Measurements from ENCODE around the gene POPDC3. TPM values are rescaled to one million over a fixed set of nuclear protein-coding genes. Genes with fewer than 3 reads are reported as not detected.

Gene POPDC3
- total and polyA plus RNA-seq, 2 of the 13 experiments (the other 11 are each of a cell fraction or from before 2014, with no cell fraction given): 0.18 to 0.20 TPM

DNA sequence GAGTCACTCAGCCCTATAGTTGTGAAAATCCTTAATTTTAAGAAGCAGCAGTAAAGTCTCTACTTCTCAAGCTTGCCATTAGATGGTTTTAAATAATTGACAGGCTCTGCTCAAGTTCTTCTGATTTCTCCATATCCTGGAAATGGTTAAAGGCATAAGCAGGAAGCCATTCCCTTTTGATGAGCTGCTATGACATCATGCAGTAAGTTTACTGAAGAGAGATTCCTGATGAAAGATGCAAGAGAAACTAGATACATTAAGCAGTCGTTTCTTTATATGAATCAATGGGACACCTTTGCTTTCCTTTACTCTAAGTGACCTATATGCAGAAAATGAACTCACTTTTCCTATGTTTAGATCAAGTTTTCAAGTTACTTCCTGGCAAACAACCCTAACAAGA, 9.8 kb downstream of the POPDC3 start:
- H3K27ac ChIP-seq (ENCODE audit: extremely low read length, insufficient read depth, low read length): no peak overlapping the region
- POLR2A ChIA-PET: no interaction called here
- H3K27me3 ChIP-seq (ENCODE audit: control insufficient read depth in 1 of 2, insufficient read depth in 2 of 2, low read length in 2 of 2): 0 out of 5 replicates have a peak, but pooled peaks cover 0 to 1% of the 10 kb centered on the region in 2 experiments
- FAIRE-seq: no peak
- 0% methylated on average over 1 of the region's 1 CpG for WGBS (ENCODE audit: low lambda C conversion rate)
- no peak for ATAC-seq
- H4K20me1 ChIP-seq (ENCODE audit: insufficient read depth, low read length): no peaks in the 10 kb centered on the region
- DNase-seq (ENCODE audit: low spot score): no peak
- intact Hi-C loops (cut with micrococcal nuclease; ENCODE audit: unreplicated experiment): no loop called here
- H3K4me1 ChIP-seq (ENCODE audit: insufficient read depth, low read length): no peaks in the 10 kb centered on the region
- H3K9me3 ChIP-seq (ENCODE audit: low read length): no peaks in the 10 kb centered on the region
- H3K9ac ChIP-seq (ENCODE audit: insufficient read depth, low read depth, low read length): no peak overlapping the region
- CTCF ChIA-PET (ENCODE audit: low intra/inter-chr PET ratio, low total read pairs): no interaction called here
- BruUV-seq (replicated peaks): no TSS peak
- peak; percentile 64 for TF ChIP-seq ATF7 (IDR thresholded peaks at IDR 0.05)
- TF ChIP-seq ATF7 (CRISPR knock-in tag; IDR thresholded peaks at IDR 0.05): no peak
- no peak for TF ChIP-seq MTF1 (CRISPR knock-in tag; IDR thresholded peaks at IDR 0.05)
- H2AFZ ChIP-seq (ENCODE audit: low read length): no peak overlapping the region
- no peaks in the 10 kb centered on the region for H3K36me3 ChIP-seq (replicated peaks in 1 of 2; ENCODE audit: control insufficient read depth in 1 of 2, insufficient read depth in 2 of 2, low read length in 2 of 2)
- in situ Hi-C loops (cut with HindIII; ENCODE audit: extremely low pct_ligation_motif_present, low pct_unique_long_range_greater_than_20kb): no loop called here
- no peaks in the 10 kb centered on the region for H3K79me2 ChIP-seq (ENCODE audit: insufficient read depth, low read length)
- H3K4me3 ChIP-seq (replicated peaks in 1 of 3; ENCODE audit: insufficient read depth in 1 of 3, low read depth in 2 of 3, low read length in 3 of 3): no peak overlapping the region
- no peak overlapping the region for H3K4me2 ChIP-seq (ENCODE audit: low read depth, low read length)

DNA sequence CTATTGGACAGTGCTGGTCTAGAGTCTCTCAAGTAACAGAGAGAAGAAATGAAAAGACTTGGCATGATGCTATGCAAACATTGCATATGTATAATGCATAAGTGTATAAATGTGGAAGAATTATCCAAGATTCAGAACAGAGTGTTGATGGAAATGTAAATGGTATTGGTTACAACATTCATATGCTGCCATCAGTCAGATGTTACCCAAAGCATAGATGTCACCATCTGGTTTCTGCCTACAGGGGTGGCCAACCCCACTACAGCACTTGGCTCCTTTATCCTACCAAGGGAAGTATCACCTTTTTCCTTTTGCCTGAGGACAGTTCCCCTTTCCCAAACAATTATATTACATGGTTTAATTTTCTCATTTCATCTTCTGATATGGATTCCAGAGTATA, 11.9 kb downstream of the POPDC3 start:
- TF ChIP-seq BCL6 (CRISPR knock-in tag; IDR thresholded peaks at IDR 0.05) (no peak), ZSCAN20 (CRISPR knock-in tag; IDR thresholded peaks at IDR 0.05; ENCODE audit: borderline replicate concordance) (no peak), MTF2 (CRISPR knock-in tag; IDR thresholded peaks at IDR 0.05; ENCODE audit: borderline replicate concordance) (no peak), THAP11 (CRISPR knock-in tag; IDR thresholded peaks at IDR 0.05) (no peak), WIZ (CRISPR knock-in tag; IDR thresholded peaks at IDR 0.05) (no peak), MLLT10 (CRISPR knock-in tag; IDR thresholded peaks at IDR 0.05) (no peak), DNMT1 (CRISPR knock-in tag; IDR thresholded peaks at IDR 0.05) (no peak), HDAC1 (CRISPR knock-in tag; IDR thresholded peaks at IDR 0.05) (no peak), ZNF75D (CRISPR knock-in tag; IDR thresholded peaks at IDR 0.05; ENCODE audit: borderline replicate concordance) (no peak), ZNF34 (CRISPR knock-in tag; IDR thresholded peaks at IDR 0.05; ENCODE audit: borderline replicate concordance) (no peak), ATRX (CRISPR knock-in tag; IDR thresholded peaks at IDR 0.05; ENCODE audit: borderline replicate concordance) (no peak), NCOA1 (CRISPR knock-in tag; IDR thresholded peaks at IDR 0.05) (no peak)
- TF ChIP-seq, protein P1, sequence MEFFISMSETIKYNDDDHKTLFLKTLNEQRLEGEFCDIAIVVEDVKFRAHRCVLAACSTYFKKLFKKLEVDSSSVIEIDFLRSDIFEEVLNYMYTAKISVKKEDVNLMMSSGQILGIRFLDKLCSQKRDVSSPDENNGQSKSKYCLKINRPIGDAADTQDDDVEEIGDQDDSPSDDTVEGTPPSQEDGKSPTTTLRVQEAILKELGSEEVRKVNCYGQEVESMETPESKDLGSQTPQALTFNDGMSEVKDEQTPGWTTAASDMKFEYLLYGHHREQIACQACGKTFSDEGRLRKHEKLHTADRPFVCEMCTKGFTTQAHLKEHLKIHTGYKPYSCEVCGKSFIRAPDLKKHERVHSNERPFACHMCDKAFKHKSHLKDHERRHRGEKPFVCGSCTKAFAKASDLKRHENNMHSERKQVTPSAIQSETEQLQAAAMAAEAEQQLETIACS (CRISPR knock-in tag; IDR thresholded peaks at IDR 0.05): no peak
- TF ChIP-seq, protein P2, sequence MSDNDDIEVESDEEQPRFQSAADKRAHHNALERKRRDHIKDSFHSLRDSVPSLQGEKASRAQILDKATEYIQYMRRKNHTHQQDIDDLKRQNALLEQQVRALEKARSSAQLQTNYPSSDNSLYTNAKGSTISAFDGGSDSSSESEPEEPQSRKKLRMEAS (IDR thresholded peaks at IDR 0.05): no peak
- ATAC-seq (no peak), DNase-seq (ENCODE audit: low spot score) (no peak), FAIRE-seq (no peak)
- CTCF ChIA-PET (ENCODE audit: low intra/inter-chr PET ratio, low total read pairs): no interaction called here
- POLR2A ChIA-PET: no interaction called here
- intact Hi-C loops (cut with micrococcal nuclease; ENCODE audit: unreplicated experiment) (no loop called here), in situ Hi-C loops (cut with HindIII; ENCODE audit: extremely low pct_ligation_motif_present, low pct_unique_long_range_greater_than_20kb) (no loop called here)
- Histone ChIP-seq H3K9me3 (ENCODE audit: low read length) (no peaks in the 10 kb centered on the region), H3K4me1 (ENCODE audit: insufficient read depth, low read length) (no peaks in the 10 kb centered on the region), H3K27ac (ENCODE audit: extremely low read length, insufficient read depth, low read length) (no peak overlapping the region), H3K27me3 (ENCODE audit: control insufficient read depth in 1 of 2, insufficient read depth in 2 of 2, low read length in 2 of 2) (0 out of 5 replicates have a peak, but pooled peaks cover 0 to 1% of the 10 kb centered on the region in 2 experiments), H3K4me3 (replicated peaks in 1 of 3; ENCODE audit: insufficient read depth in 1 of 3, low read depth in 2 of 3, low read length in 3 of 3) (no peak overlapping the region), H3K4me2 (ENCODE audit: low read depth, low read length) (no peak overlapping the region), H2AFZ (ENCODE audit: low read length) (no peak overlapping the region), H3K36me3 (replicated peaks in 1 of 2; ENCODE audit: control insufficient read depth in 1 of 2, insufficient read depth in 2 of 2, low read length in 2 of 2) (no peaks in the 10 kb centered on the region), H3K79me2 (ENCODE audit: insufficient read depth, low read length) (no peaks in the 10 kb centered on the region), H4K20me1 (ENCODE audit: insufficient read depth, low read length) (no peaks in the 10 kb centered on the region), H3K9ac (ENCODE audit: insufficient read depth, low read depth, low read length) (no peak overlapping the region)
- no TSS peak for BruUV-seq (replicated peaks)
